ENCODE data around the gene CRELD1. TPM values are rescaled to one million over a fixed set of nuclear protein-coding genes. Genes with fewer than 3 reads are reported as not detected.

Gene CRELD1
- total and polyA plus RNA-seq, 2 donors (not counting 1 experiment from before 2014, with no cell fraction given) = 46.8 to 47.6 TPM

DNA sequence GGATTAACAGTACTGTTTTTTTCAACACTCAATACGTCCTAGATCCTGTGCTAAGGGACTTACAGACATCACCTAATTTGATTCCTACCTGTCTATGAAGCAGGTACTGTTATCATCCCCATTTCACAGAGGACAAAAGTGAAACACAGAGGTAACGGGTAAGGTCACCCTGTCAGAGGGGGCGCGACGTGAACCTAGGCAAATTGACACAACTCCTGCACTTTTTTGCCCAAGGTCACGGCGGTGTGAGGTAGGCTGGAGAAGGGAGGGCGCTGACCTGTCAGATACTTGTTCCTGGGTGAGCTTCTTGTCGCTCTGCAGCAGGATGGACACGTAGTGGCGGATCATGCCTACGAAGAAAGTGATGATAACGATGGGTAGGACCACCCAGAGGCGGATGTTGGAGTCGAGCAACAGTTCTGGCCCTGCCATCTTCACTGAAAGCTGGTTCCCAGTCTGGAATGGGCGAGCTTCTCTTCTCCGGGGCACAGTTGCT lies 52.6 kb downstream of the CRELD1 start:
- no peaks in the 10 kb centered on the region for H3K27me3 ChIP-seq (replicated peaks in 1 of 4; ENCODE audit: control extremely low read depth in 1 of 4, control insufficient read depth in 3 of 4, insufficient read depth in 4 of 4, low read length in 3 of 4)
- H3K4me3 ChIP-seq (ENCODE audit: control extremely low read depth in 1 of 5, extremely low read depth in 1 of 5, insufficient read depth in 1 of 5, low read depth in 2 of 5, low read length in 4 of 5) = peak overlapping the region; percentile 71 to 96 (median 82)
- H3K4me2 ChIP-seq (replicated peaks; ENCODE audit: low read depth, low read length, poor library complexity, severe bottlenecking) = peak overlapping the region; percentile 88
- ATAC-seq (ENCODE audit: low read depth) (peak; percentile 28), DNase-seq (no peak)
- peaks cover 1 to 11% of the 10 kb centered on the region in 2 experiments for H3K36me3 ChIP-seq (replicated peaks in 1 of 2; ENCODE audit: control extremely low read depth in 1 of 2, control insufficient read depth in 1 of 2, extremely low read depth in 1 of 2, insufficient read depth in 2 of 2, low read length in 1 of 2)
- peaks cover 16 to 22% of the 10 kb centered on the region in 2 donors for H3K4me1 ChIP-seq (ENCODE audit: control insufficient read depth in 2 of 2, insufficient read depth in 2 of 2, low read length in 2 of 2)
- POLR2A ChIA-PET = interaction anchor here (0.7 to 2.7 kb wide), 10 partner anchors 25 to 589 kb away, joined by 3 to 9 read pairs (median 5); partner anchors contain the start of genes ARPC4 and CRELD1
- H3K4me3 Mint-ChIP-seq = peak overlapping the region; percentile 98
- peak overlapping the region; percentile 96 for H3K9ac ChIP-seq (ENCODE audit: low read length)
- H3K9me3 Mint-ChIP-seq (ENCODE audit: insufficient read depth) = no peaks in the 10 kb centered on the region
- CTCF ChIA-PET = interaction anchor here (0.7 to 2.1 kb wide), 5 partner anchors 21 to 237 kb away, joined by 3 to 15 read pairs (median 3); partner anchors contain the start of gene CRELD1
- peak overlapping the region; percentile 88 to 97 for H3K27ac ChIP-seq (ENCODE audit: low read length in 2 of 2)
- under 1% methylated on average over 13 of the region's 17 CpGs for WGBS (ENCODE audit: insufficient coverage)
- no peak for TF ChIP-seq CTCF (IDR thresholded peaks at IDR 0.05)
- TF ChIP-seq EZH2 (IDR thresholded peaks at IDR 0.05; ENCODE audit: borderline replicate concordance, insufficient read depth, low read depth, low read length, poor library complexity, severe bottlenecking) = no peak
- H3K4me1 Mint-ChIP-seq = peaks cover 28% of the 10 kb centered on the region
- H3K9me3 ChIP-seq (ENCODE audit: control extremely low read depth in 1 of 3, control insufficient read depth in 2 of 3, insufficient read depth in 1 of 3, low read length in 2 of 3) = no peaks in the 10 kb centered on the region
- H3K79me2 ChIP-seq (ENCODE audit: control insufficient read depth, insufficient read depth, low read length) = peaks cover 53% of the 10 kb centered on the region
- no peaks in the 10 kb centered on the region for H3K27me3 Mint-ChIP-seq
- peak overlapping the region; percentile 79 for H2AFZ ChIP-seq (ENCODE audit: insufficient read depth, low read depth, low read length, poor library complexity, severe bottlenecking)
- intact Hi-C loops (cut with micrococcal nuclease) = loop anchor here (1.0 to 10.0 kb wide), 8 partner anchors 25 to 262 kb away; partner anchors contain the start of genes BRK1, FANCD2, JAGN1 and PRRT3
- H4K20me1 ChIP-seq (ENCODE audit: control insufficient read depth, insufficient read depth, low read length, poor library complexity, severe bottlenecking) = peaks cover 26% of the 10 kb centered on the region
- H3K27ac Mint-ChIP-seq = peak overlapping the region; percentile 100

- ChIA-PET POLR2A (no interaction called here), CTCF (interaction anchor here (2.0 kb wide), 1 partner anchor 12 kb away, joined by 6 read pairs; no protein-coding TSS in a partner anchor)
- Histone ChIP-seq H3K4me3 (ENCODE audit: control extremely low read depth in 1 of 5, extremely low read depth in 1 of 5, insufficient read depth in 1 of 5, low read depth in 2 of 5, low read length in 4 of 5) (no peak overlapping the region), H3K79me2 (ENCODE audit: control insufficient read depth, insufficient read depth, low read length) (peaks cover 56% of the 10 kb centered on the region), H3K4me1 (ENCODE audit: control insufficient read depth in 2 of 2, insufficient read depth in 2 of 2, low read length in 2 of 2) (no peaks in the 10 kb centered on the region), H2AFZ (ENCODE audit: insufficient read depth, low read depth, low read length, poor library complexity, severe bottlenecking) (no peak overlapping the region), H3K27ac (ENCODE audit: low read length in 2 of 2) (no peak overlapping the region), H4K20me1 (ENCODE audit: control insufficient read depth, insufficient read depth, low read length, poor library complexity, severe bottlenecking) (no peaks in the 10 kb centered on the region), H3K9ac (ENCODE audit: low read length) (no peak overlapping the region), H3K9me3 (ENCODE audit: control extremely low read depth in 1 of 3, control insufficient read depth in 2 of 3, insufficient read depth in 1 of 3, low read length in 2 of 3) (no peaks in the 10 kb centered on the region), H3K4me2 (replicated peaks; ENCODE audit: low read depth, low read length, poor library complexity, severe bottlenecking) (no peak overlapping the region), H3K27me3 (replicated peaks in 1 of 4; ENCODE audit: control extremely low read depth in 1 of 4, control insufficient read depth in 3 of 4, insufficient read depth in 4 of 4, low read length in 3 of 4) (no peaks in the 10 kb centered on the region), H3K36me3 (replicated peaks in 1 of 2; ENCODE audit: control extremely low read depth in 1 of 2, control insufficient read depth in 1 of 2, extremely low read depth in 1 of 2, insufficient read depth in 2 of 2, low read length in 1 of 2) (peaks cover 1 to 8% of the 10 kb centered on the region in 2 experiments)
- ATAC-seq (ENCODE audit: low read depth) (no peak), DNase-seq (no peak)
- Mint-ChIP-seq H3K4me3 (no peak overlapping the region), H3K4me1 (no peaks in the 10 kb centered on the region), H3K27me3 (no peaks in the 10 kb centered on the region), H3K9me3 (ENCODE audit: insufficient read depth) (no peaks in the 10 kb centered on the region), H3K27ac (no peak overlapping the region)
- TF ChIP-seq EZH2 (IDR thresholded peaks at IDR 0.05; ENCODE audit: borderline replicate concordance, insufficient read depth, low read depth, low read length, poor library complexity, severe bottlenecking) (no peak), CTCF (IDR thresholded peaks at IDR 0.05) (no peak)
- WGBS (ENCODE audit: insufficient coverage) = 99% methylated on average over 8 of the region's 10 CpGs
- intact Hi-C loops (cut with micrococcal nuclease) = no loop called here
These were observed 60.6 kb downstream of the CRELD1 start for GRCh38 chr3:9994086-9994844.

Measured in B cell (primary cell).